Ovary (tissue), 3 donors: ENCODE data around the gene PLCD1.

Source experiments
- CTCF ChIP-seq, 3 donors: fragments of 450-650 bp in 2 of 3; fragments of 200-600 bp in 1 of 3; IDR thresholded peaks; one replicate each; pipeline versions ENCODE4 v1.5.1 to v1.8.0; 2016 to 2022; ENCODE audit warnings: antibody characterized with exemption in 3 of 3, mild to moderate bottlenecking in 1 of 3
- EP300 ChIP-seq: sonication (generic); formaldehyde crosslinking; IDR thresholded peaks from one replicate; pipeline ENCODE4 v1.6.1; 2017; ENCODE audit warnings: antibody characterized with exemption
- POLR2A ChIP-seq: fragments of 450-650 bp; IDR thresholded peaks from one replicate; pipeline ENCODE4 v1.6.1; 2017; ENCODE audit warnings: antibody characterized with exemption, mild to moderate bottlenecking, moderate library complexity
- donor health status: DM: no; HTN: no; CAD: no.

- no peak for TF ChIP-seq POLR2A
- no peak for TF ChIP-seq CTCF (IDR thresholded peaks at IDR 0.05)
- TF ChIP-seq EP300 = no peak
Observed at GRCh38 chr3:38036286-38036685, 6.8 kb upstream of the PLCD1 start.
